ENCODE measurements around the gene HEPHL1. TPM values are rescaled to one million over a fixed set of nuclear protein-coding genes. Genes with fewer than 3 reads are reported as not detected.
A peak's percentile ranks its signal among the peaks of the same experiment; 100 is the strongest.

Gene HEPHL1
- total and polyA plus RNA-seq, 2 experiments from 2014 or later, result 0.07 to 0.21 TPM

DNA sequence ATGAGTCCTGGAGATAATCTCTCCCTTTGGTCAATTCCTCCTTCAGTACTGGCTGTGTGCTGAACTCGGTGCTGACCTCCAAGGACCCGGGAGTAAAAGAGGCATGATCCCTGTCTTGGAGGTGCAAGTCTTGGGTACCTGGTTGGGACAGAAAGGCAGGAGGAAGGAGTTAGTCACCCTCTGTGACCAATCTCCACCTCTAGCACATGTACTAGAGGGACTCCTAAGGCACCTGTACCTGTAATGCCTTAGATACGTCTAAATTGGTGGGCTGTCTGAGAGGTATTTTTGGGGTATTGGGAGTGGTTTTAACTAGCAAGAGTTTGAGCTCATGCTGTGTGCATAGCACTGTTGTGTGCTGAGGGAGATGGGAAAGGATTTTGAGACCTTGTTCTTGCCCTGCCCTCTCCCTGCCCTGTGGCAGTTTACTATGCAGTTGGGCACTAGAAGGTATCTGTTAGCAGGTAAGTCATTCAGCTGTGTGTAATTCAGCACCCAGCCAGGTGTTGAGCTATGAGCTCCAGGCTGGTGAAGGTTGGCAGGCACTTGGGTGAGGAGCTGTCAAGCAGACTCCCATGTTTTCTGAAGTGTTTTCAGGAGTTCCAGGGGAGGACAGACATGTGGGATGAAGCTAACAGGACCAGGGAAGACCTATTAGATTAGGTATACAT lies 110.0 kb downstream of the HEPHL1 start:
- H3K27me3 ChIP-seq (ENCODE audit: insufficient read depth), result no peaks in the 10 kb centered on the region
- H3K36me3 ChIP-seq (ENCODE audit: insufficient read depth), result 0 out of 2 replicates have a peak, but pooled peaks cover 5% of the 10 kb centered on the region
- TF ChIP-seq EZH2phosphoT487 (IDR thresholded peaks at IDR 0.05; ENCODE audit: unreplicated experiment), result no peak
- TF ChIP-seq, protein P1, sequence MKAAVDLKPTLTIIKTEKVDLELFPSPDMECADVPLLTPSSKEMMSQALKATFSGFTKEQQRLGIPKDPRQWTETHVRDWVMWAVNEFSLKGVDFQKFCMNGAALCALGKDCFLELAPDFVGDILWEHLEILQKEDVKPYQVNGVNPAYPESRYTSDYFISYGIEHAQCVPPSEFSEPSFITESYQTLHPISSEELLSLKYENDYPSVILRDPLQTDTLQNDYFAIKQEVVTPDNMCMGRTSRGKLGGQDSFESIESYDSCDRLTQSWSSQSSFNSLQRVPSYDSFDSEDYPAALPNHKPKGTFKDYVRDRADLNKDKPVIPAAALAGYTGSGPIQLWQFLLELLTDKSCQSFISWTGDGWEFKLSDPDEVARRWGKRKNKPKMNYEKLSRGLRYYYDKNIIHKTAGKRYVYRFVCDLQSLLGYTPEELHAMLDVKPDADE (IDR thresholded peaks at IDR 0.05), result no peak
- TF ChIP-seq EZH2 (IDR thresholded peaks at IDR 0.05; ENCODE audit: low read depth, unreplicated experiment), result no peak
- no peak for TF ChIP-seq NANOG (IDR thresholded peaks at IDR 0.05; ENCODE audit: borderline replicate concordance)
- TF ChIP-seq, protein P2, sequence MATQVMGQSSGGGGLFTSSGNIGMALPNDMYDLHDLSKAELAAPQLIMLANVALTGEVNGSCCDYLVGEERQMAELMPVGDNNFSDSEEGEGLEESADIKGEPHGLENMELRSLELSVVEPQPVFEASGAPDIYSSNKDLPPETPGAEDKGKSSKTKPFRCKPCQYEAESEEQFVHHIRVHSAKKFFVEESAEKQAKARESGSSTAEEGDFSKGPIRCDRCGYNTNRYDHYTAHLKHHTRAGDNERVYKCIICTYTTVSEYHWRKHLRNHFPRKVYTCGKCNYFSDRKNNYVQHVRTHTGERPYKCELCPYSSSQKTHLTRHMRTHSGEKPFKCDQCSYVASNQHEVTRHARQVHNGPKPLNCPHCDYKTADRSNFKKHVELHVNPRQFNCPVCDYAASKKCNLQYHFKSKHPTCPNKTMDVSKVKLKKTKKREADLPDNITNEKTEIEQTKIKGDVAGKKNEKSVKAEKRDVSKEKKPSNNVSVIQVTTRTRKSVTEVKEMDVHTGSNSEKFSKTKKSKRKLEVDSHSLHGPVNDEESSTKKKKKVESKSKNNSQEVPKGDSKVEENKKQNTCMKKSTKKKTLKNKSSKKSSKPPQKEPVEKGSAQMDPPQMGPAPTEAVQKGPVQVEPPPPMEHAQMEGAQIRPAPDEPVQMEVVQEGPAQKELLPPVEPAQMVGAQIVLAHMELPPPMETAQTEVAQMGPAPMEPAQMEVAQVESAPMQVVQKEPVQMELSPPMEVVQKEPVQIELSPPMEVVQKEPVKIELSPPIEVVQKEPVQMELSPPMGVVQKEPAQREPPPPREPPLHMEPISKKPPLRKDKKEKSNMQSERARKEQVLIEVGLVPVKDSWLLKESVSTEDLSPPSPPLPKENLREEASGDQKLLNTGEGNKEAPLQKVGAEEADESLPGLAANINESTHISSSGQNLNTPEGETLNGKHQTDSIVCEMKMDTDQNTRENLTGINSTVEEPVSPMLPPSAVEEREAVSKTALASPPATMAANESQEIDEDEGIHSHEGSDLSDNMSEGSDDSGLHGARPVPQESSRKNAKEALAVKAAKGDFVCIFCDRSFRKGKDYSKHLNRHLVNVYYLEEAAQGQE (IDR thresholded peaks at IDR 0.05; ENCODE audit: unreplicated experiment), result no peak
- no peak for TF ChIP-seq ZNF331 (CRISPR knock-in tag; IDR thresholded peaks at IDR 0.05; ENCODE audit: low read depth)
- no peak for TF ChIP-seq POLR2AphosphoS5 (IDR thresholded peaks at IDR 0.05; ENCODE audit: low read depth)
- H3K36me3 Mint-ChIP-seq (ENCODE audit: low read depth), result peaks cover 10% of the 10 kb centered on the region
- peaks cover 69% of the 10 kb centered on the region for H3K4me1 ChIP-seq (ENCODE audit: insufficient read depth)
- 0 out of 2 replicates have a peak, but pooled peaks cover 4% of the 10 kb centered on the region for H3F3A ChIP-seq (replicated peaks; ENCODE audit: low read depth)
- peaks cover 9% of the 10 kb centered on the region for H3K27me3 Mint-ChIP-seq (ENCODE audit: insufficient read depth, low read depth, poor library complexity)
- no peak overlapping the region for H3K27ac ChIP-seq (ENCODE audit: low read depth)
- ATAC-seq (no peak), DNase-seq (ENCODE audit: low spot score) (no peak)
- H3K79me2 ChIP-seq (replicated peaks; ENCODE audit: insufficient read depth), result peaks cover 93% of the 10 kb centered on the region
- no peak overlapping the region for H2AFZ ChIP-seq
- no peak overlapping the region for H3K27ac Mint-ChIP-seq
- no peaks in the 10 kb centered on the region for H3K9me3 Mint-ChIP-seq
- H4K20me1 ChIP-seq (replicated peaks; ENCODE audit: insufficient read depth), result peaks cover 49% of the 10 kb centered on the region
- H3K9me2 ChIP-seq (ENCODE audit: insufficient read depth), result 0 out of 2 replicates have a peak, but pooled peaks cover 3% of the 10 kb centered on the region
- peaks cover 48% of the 10 kb centered on the region for H3K4me1 Mint-ChIP-seq
- no peak overlapping the region for H3K4me3 Mint-ChIP-seq
- peak overlapping the region; percentile 91 for H3K4me3 ChIP-seq
- H3K4me2 ChIP-seq, result peak overlapping the region; percentile 100

DNA sequence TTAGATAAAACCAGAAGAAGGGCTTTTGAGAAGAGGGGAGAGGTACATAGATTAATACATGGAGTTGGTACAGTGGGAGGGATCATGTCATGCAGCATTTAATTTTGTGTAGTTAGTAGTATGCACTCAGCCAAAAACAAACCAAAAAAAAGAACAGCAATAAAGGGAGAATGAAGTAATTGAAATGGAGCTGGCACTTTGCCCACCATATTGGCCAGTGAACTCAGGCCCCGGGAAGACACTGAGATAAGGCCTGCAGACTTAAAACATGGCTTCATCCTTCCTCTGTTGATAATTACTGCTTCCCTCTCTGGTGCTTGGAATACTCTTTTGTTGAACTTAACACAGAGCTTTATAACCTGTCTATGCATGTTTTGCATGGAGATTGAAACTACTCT lies 110.6 kb downstream of the HEPHL1 start:
- Mint-ChIP-seq H3K9me3 (peaks cover under 1% of the 10 kb centered on the region; the same call in 1 of the 3 replicates), H3K4me1 (peaks cover 49% of the 10 kb centered on the region), H3K4me3 (no peak overlapping the region), H3K36me3 (ENCODE audit: low read depth) (peaks cover 13% of the 10 kb centered on the region), H3K27me3 (ENCODE audit: insufficient read depth, low read depth, poor library complexity) (peaks cover 9% of the 10 kb centered on the region), H3K27ac (no peak overlapping the region)
- Histone ChIP-seq H3F3A (replicated peaks; ENCODE audit: low read depth) (0 out of 2 replicates have a peak, but pooled peaks cover 4% of the 10 kb centered on the region), H3K36me3 (ENCODE audit: insufficient read depth) (0 out of 2 replicates have a peak, but pooled peaks cover 7% of the 10 kb centered on the region), H3K4me1 (ENCODE audit: insufficient read depth) (peaks cover 70% of the 10 kb centered on the region), H3K79me2 (replicated peaks; ENCODE audit: insufficient read depth) (peaks cover 93% of the 10 kb centered on the region), H3K27ac (ENCODE audit: low read depth) (no peak overlapping the region), H3K4me2 (peak overlapping the region; percentile 100), H2AFZ (no peak overlapping the region), H3K27me3 (ENCODE audit: insufficient read depth) (no peaks in the 10 kb centered on the region), H3K9me2 (ENCODE audit: insufficient read depth) (no peaks in the 10 kb centered on the region), H4K20me1 (replicated peaks; ENCODE audit: insufficient read depth) (peaks cover 54% of the 10 kb centered on the region), H3K4me3 (peak overlapping the region; percentile 91; the same call in 1 of the 2 replicates)
- TF ChIP-seq EZH2phosphoT487 (IDR thresholded peaks at IDR 0.05; ENCODE audit: unreplicated experiment), result no peak
- TF ChIP-seq NANOG (IDR thresholded peaks at IDR 0.05; ENCODE audit: borderline replicate concordance), result no peak
- TF ChIP-seq ZNF331 (CRISPR knock-in tag; IDR thresholded peaks at IDR 0.05; ENCODE audit: low read depth), result no peak
- TF ChIP-seq, protein P3, sequence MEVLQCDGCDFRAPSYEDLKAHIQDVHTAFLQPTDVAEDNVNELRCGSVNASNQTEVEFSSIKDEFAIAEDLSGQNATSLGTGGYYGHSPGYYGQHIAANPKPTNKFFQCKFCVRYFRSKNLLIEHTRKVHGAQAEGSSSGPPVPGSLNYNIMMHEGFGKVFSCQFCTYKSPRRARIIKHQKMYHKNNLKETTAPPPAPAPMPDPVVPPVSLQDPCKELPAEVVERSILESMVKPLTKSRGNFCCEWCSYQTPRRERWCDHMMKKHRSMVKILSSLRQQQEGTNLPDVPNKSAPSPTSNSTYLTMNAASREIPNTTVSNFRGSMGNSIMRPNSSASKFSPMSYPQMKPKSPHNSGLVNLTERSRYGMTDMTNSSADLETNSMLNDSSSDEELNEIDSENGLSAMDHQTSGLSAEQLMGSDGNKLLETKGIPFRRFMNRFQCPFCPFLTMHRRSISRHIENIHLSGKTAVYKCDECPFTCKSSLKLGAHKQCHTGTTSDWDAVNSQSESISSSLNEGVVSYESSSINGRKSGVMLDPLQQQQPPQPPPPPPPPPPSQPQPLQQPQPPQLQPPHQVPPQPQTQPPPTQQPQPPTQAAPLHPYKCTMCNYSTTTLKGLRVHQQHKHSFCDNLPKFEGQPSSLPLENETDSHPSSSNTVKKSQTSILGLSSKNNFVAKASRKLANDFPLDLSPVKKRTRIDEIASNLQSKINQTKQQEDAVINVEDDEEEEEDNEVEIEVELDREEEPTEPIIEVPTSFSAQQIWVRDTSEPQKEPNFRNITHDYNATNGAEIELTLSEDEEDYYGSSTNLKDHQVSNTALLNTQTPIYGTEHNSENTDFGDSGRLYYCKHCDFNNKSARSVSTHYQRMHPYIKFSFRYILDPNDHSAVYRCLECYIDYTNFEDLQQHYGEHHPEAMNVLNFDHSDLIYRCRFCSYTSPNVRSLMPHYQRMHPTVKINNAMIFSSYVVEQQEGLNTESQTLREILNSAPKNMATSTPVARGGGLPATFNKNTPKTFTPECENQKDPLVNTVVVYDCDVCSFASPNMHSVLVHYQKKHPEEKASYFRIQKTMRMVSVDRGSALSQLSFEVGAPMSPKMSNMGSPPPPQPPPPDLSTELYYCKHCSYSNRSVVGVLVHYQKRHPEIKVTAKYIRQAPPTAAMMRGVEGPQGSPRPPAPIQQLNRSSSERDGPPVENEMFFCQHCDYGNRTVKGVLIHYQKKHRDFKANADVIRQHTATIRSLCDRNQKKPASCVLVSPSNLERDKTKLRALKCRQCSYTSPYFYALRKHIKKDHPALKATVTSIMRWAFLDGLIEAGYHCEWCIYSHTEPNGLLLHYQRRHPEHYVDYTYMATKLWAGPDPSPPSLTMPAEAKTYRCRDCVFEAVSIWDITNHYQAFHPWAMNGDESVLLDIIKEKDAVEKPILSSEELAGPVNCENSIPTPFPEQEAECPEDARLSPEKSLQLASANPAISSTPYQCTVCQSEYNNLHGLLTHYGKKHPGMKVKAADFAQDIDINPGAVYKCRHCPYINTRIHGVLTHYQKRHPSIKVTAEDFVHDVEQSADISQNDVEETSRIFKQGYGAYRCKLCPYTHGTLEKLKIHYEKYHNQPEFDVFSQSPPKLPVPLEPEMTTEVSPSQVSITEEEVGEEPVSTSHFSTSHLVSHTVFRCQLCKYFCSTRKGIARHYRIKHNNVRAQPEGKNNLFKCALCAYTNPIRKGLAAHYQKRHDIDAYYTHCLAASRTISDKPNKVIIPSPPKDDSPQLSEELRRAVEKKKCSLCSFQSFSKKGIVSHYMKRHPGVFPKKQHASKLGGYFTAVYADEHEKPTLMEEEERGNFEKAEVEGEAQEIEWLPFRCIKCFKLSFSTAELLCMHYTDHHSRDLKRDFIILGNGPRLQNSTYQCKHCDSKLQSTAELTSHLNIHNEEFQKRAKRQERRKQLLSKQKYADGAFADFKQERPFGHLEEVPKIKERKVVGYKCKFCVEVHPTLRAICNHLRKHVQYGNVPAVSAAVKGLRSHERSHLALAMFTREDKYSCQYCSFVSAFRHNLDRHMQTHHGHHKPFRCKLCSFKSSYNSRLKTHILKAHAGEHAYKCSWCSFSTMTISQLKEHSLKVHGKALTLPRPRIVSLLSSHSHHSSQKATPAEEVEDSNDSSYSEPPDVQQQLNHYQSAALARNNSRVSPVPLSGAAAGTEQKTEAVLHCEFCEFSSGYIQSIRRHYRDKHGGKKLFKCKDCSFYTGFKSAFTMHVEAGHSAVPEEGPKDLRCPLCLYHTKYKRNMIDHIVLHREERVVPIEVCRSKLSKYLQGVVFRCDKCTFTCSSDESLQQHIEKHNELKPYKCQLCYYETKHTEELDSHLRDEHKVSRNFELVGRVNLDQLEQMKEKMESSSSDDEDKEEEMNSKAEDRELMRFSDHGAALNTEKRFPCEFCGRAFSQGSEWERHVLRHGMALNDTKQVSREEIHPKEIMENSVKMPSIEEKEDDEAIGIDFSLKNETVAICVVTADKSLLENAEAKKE (CRISPR knock-in tag; IDR thresholded peaks at IDR 0.05), result no peak
- ATAC-seq (no peak), DNase-seq (ENCODE audit: low spot score) (no peak)
